B cell (primary cell): ENCODE measurements around the gene MT1B.

Source experiments
- EZH2 ChIP-seq: IDR thresholded peaks from 2 replicates; pipeline ENCODE4 v1.6.1; 2012; ENCODE audit warnings: borderline replicate concordance, low read depth, mild to moderate bottlenecking, moderate library complexity, low read length; ENCODE audit not compliant: insufficient read depth, poor library complexity, severe bottlenecking
- TF ChIP-seq, protein P1 (sequence below): fragments of 200-600 bp; IDR thresholded peaks from one replicate; pipeline ENCODE4 v1.8.0; 2022; ENCODE audit warnings: antibody characterized with exemption, mild to moderate bottlenecking

DNA sequence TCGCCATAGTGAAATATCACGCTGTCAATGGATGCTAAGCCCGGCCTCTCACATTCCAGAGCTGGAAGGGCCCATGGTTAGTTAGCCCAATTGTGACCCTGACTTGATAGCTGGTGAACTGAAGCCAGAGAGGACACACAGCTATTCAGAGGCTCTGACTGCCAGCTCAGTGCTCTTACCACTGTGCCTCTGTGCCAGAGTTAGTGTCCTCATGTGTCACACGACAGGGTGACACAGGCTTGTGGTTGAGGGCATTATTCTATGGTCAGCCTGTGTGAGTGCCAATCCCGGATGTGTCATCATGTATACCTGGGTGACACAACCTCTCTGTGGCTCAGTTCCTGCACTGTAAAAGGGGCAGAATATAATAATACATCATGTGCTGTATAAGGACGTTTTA lies 28.1 kb downstream of the MT1B start:
- TF ChIP-seq, protein P1, sequence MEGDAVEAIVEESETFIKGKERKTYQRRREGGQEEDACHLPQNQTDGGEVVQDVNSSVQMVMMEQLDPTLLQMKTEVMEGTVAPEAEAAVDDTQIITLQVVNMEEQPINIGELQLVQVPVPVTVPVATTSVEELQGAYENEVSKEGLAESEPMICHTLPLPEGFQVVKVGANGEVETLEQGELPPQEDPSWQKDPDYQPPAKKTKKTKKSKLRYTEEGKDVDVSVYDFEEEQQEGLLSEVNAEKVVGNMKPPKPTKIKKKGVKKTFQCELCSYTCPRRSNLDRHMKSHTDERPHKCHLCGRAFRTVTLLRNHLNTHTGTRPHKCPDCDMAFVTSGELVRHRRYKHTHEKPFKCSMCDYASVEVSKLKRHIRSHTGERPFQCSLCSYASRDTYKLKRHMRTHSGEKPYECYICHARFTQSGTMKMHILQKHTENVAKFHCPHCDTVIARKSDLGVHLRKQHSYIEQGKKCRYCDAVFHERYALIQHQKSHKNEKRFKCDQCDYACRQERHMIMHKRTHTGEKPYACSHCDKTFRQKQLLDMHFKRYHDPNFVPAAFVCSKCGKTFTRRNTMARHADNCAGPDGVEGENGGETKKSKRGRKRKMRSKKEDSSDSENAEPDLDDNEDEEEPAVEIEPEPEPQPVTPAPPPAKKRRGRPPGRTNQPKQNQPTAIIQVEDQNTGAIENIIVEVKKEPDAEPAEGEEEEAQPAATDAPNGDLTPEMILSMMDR: no peak
- TF ChIP-seq EZH2: no peak
